GM18858 (cell line): ENCODE results near the gene SFXN2.
"Not testable (repeated sequence)": the region's sequence is repeated elsewhere in the genome, so short reads cannot be mapped to it uniquely, and the experiment has no call there.

Experiments used
- ATAC-seq: cut with Tn5 transposase; IDR thresholded peaks from one replicate; pipeline ENCODE4 v1.9.1; 2021; ENCODE audit not compliant: unreplicated experiment

SFXN2 gene

GRCh38 chr10:102752266-102752930 lies 38.0 kb downstream of the SFXN2 start:
- ATAC-seq: no peak

GRCh38 chr10:102752934-102753664 lies 38.7 kb downstream of the SFXN2 start:
- ATAC-seq: no peak

- no peak for ATAC-seq
These were observed 39.3 kb downstream of the SFXN2 start for GRCh38 chr10:102753718-102754117.

GRCh38 chr10:102757323-102757722 lies 42.9 kb downstream of the SFXN2 start:
- no peak for ATAC-seq

- no peak for ATAC-seq
These were observed 44.0 kb downstream of the SFXN2 start for GRCh38 chr10:102758240-102758932.

GRCh38 chr10:102758933-102759262 lies 44.5 kb downstream of the SFXN2 start:
- not testable (repeated sequence) for ATAC-seq

- no peak for ATAC-seq
These were observed 45.2 kb downstream of the SFXN2 start for GRCh38 chr10:102759497-102760210.

GRCh38 chr10:102761981-102762380 lies 47.5 kb downstream of the SFXN2 start:
- no peak for ATAC-seq

GRCh38 chr10:102762401-102763015 lies 48.1 kb downstream of the SFXN2 start:
- no peak for ATAC-seq

GRCh38 chr10:102763037-102763607 lies 48.7 kb downstream of the SFXN2 start:
- ATAC-seq: no peak

GRCh38 chr10:102764470-102765161 lies 50.2 kb downstream of the SFXN2 start:
- no peak for ATAC-seq

- ATAC-seq: no peak
These were observed 50.9 kb downstream of the SFXN2 start for GRCh38 chr10:102765336-102765735.

GRCh38 chr10:102767428-102768160 lies 53.2 kb downstream of the SFXN2 start:
- no peak for ATAC-seq

- ATAC-seq: no peak
These were observed 55.1 kb downstream of the SFXN2 start for GRCh38 chr10:102769375-102770107.

GRCh38 chr10:102770108-102770482 lies 55.7 kb downstream of the SFXN2 start:
- no peak for ATAC-seq

GRCh38 chr10:102770792-102771191 lies 56.4 kb downstream of the SFXN2 start:
- no peak for ATAC-seq

- ATAC-seq: no peak
These were observed 58.9 kb downstream of the SFXN2 start for GRCh38 chr10:102773320-102773719.

- no peak for ATAC-seq
These were observed 59.5 kb downstream of the SFXN2 start for GRCh38 chr10:102773986-102774385.
